Neural cell (in vitro differentiated cells): ENCODE results near the gene TMEM132A. TPM values are rescaled to one million over a fixed set of nuclear protein-coding genes. Genes with fewer than 3 reads are reported as not detected.
"Not testable (repeated sequence)": the region's sequence is repeated elsewhere in the genome, so short reads cannot be mapped to it uniquely, and the experiment has no call there.

Experiments used
- H2AFZ ChIP-seq: fragments of 200-600, 300-800 bp; sonication (generic), shearing (Covaris generic); 2 replicates; pipeline ENCODE4 v1.6.0; 2014; ENCODE audit warnings: low read depth, mild to moderate bottlenecking, antibody characterized with exemption, low read length, moderate library complexity
- H3F3A ChIP-seq: fragments of 200-600 bp; shearing (Covaris generic); 2 replicates; pipeline ENCODE4 v1.6.1; 2016; ENCODE audit warnings: mild to moderate bottlenecking, moderate library complexity, mixed read lengths, antibody characterized with exemption, low read length; ENCODE audit not compliant: insufficient read depth, poor library complexity, severe bottlenecking
- H3K27ac ChIP-seq: fragments of 200-600, 300-800 bp; sonication (generic), shearing (Covaris generic); 2 replicates; pipeline ENCODE4 v1.5.1; 2014; ENCODE audit warnings: mild to moderate bottlenecking, low read length, moderate library complexity
- H3K27me3 ChIP-seq: fragments of 300-800, 200-600 bp; sonication (generic), shearing (Covaris generic); 2 replicates; pipeline ENCODE4 v1.6.0; 2014; ENCODE audit warnings: mild to moderate bottlenecking, low read depth, low read length, moderate library complexity; ENCODE audit not compliant: insufficient read depth
- H3K36me3 ChIP-seq: fragments of 300-800, 200-600 bp; sonication (generic), shearing (Covaris generic); 2 replicates; pipeline ENCODE4 v1.5.1; 2014; ENCODE audit warnings: mild to moderate bottlenecking, antibody characterized with exemption, low read length, moderate library complexity; ENCODE audit not compliant: insufficient read depth
- H3K4me2 ChIP-seq: fragments of 300-800, 200-600 bp; sonication (generic), shearing (Covaris generic); 2 replicates; pipeline ENCODE4 v1.6.0; 2014; ENCODE audit warnings: mild to moderate bottlenecking, low read length
- H3K4me3 ChIP-seq: fragments of 300-800, 200-600 bp; sonication (generic), shearing (Covaris generic); 2 replicates; pipeline ENCODE4 v1.5.1; 2014; ENCODE audit warnings: mild to moderate bottlenecking, low read length, moderate library complexity
- H3K79me2 ChIP-seq: fragments of 200-600 bp; shearing (Covaris generic); replicated peaks from 2 replicates; pipeline ENCODE4 v1.6.0; 2014; ENCODE audit warnings: mild to moderate bottlenecking, low read length, moderate library complexity; ENCODE audit not compliant: insufficient read depth
- H3K9ac ChIP-seq: fragments of 300-800, 200-600 bp; sonication (generic), shearing (Covaris generic); 2 replicates; pipeline ENCODE4 v1.6.1; 2016; ENCODE audit warnings: mild to moderate bottlenecking, low read length, mixed read lengths
- H3K9me2 ChIP-seq: fragments of 200-600 bp; shearing (Covaris generic); 2 replicates; pipeline ENCODE4 v1.6.1; 2016; ENCODE audit warnings: mild to moderate bottlenecking, low read length, mixed read lengths; ENCODE audit not compliant: insufficient read depth
- H3K9me3 ChIP-seq: fragments of 200-600, 300-800 bp; sonication (generic), shearing (Covaris generic); 2 replicates; pipeline ENCODE4 v1.6.1; 2016; ENCODE audit warnings: mild to moderate bottlenecking, mixed run types, low read length, moderate library complexity, mixed read lengths
- H4K20me1 ChIP-seq: fragments of 200-600 bp; shearing (Covaris generic); 2 replicates; pipeline ENCODE4 v1.6.1; 2016; ENCODE audit warnings: mild to moderate bottlenecking, mixed run types; ENCODE audit not compliant: insufficient read depth
- CTCF ChIP-seq: fragments of 450-650 bp; IDR thresholded peaks from 2 replicates; pipeline ENCODE4 v1.5.1; 2014; ENCODE audit warnings: antibody characterized with exemption, mild to moderate bottlenecking, moderate library complexity; ENCODE audit not compliant: poor library complexity, severe bottlenecking
- EP300 ChIP-seq: fragments of 450-650 bp; conservative IDR thresholded peaks from 2 replicates; pipeline ENCODE4 v1.6.1; 2014; ENCODE audit warnings: antibody characterized with exemption, mild to moderate bottlenecking, moderate library complexity; ENCODE audit not compliant: poor library complexity, severe bottlenecking
- EZH2 ChIP-seq: fragments of 200-600, 300-800 bp; shearing (Covaris generic), sonication (generic); IDR thresholded peaks from 2 replicates; pipeline ENCODE4 v1.6.1; 2014; ENCODE audit warnings: antibody characterized with exemption, low read length, borderline replicate concordance, mild to moderate bottlenecking; ENCODE audit not compliant: insufficient read depth, poor library complexity, severe bottlenecking
- MXI1 ChIP-seq: fragments of 450-650 bp; conservative IDR thresholded peaks from 2 replicates; pipeline ENCODE4 v1.6.1; 2014; ENCODE audit warnings: antibody characterized with exemption, mild to moderate bottlenecking; ENCODE audit not compliant: poor library complexity, severe bottlenecking
- POLR2AphosphoS5 ChIP-seq: IDR thresholded peaks from 2 replicates; pipeline ENCODE4 v1.6.1; 2012
- RAD21 ChIP-seq: fragments of 450-650 bp; conservative IDR thresholded peaks from 2 replicates; pipeline ENCODE4 v1.6.1; 2014; ENCODE audit warnings: antibody characterized with exemption, mild to moderate bottlenecking, moderate library complexity
- REST ChIP-seq: IDR thresholded peaks from 2 replicates; pipeline ENCODE4 v1.6.1; 2012; ENCODE audit warnings: borderline replicate concordance
- SMC3 ChIP-seq: fragments of 450-650 bp; conservative IDR thresholded peaks from 2 replicates; pipeline ENCODE4 v1.6.1; 2014; ENCODE audit warnings: antibody characterized with exemption, mild to moderate bottlenecking, moderate library complexity; ENCODE audit not compliant: poor library complexity
- TAF1 ChIP-seq: IDR thresholded peaks from 2 replicates; pipeline ENCODE4 v1.6.1; 2012; ENCODE audit warnings: low read depth
- polyA plus RNA-seq: library from polyadenylated mRNA; depleted of rRNA; stranded (reverse); fragments of >200 nt; gene quantifications from 2 replicates; pipeline ENCODE4 v1.2.3, GENCODE V29; 2014

Gene TMEM132A
- polyA plus RNA-seq, 1 donor from 2014 or later, result 215 TPM

- H3K27ac ChIP-seq, result peak within 1 kb of the TSS; percentile 83
- H3K27me3 ChIP-seq, result no peaks in the 10 kb centered on the region
- no peaks in the 10 kb centered on the region for H3K9me2 ChIP-seq
- H3F3A ChIP-seq, result no peaks in the 10 kb centered on the region
- H3K4me3 ChIP-seq, result peak within 1 kb of the TSS; percentile 86
- TF ChIP-seq RAD21 (no peak), MXI1 (peak; percentile 97), EZH2 (no peak), POLR2AphosphoS5 (peak; percentile 92), SMC3 (peak; percentile 56), REST (peak; percentile 21), EP300 (no peak), TAF1 (no peak), CTCF (no peak)
- H3K9me3 ChIP-seq, result no peaks in the 10 kb centered on the region
- peak within 1 kb of the TSS; percentile 85 for H3K4me2 ChIP-seq
- H3K79me2 ChIP-seq, result peaks cover 26% of the 10 kb centered on the region
- no peaks in the 10 kb centered on the region for H3K36me3 ChIP-seq
- H4K20me1 ChIP-seq, result no peaks in the 10 kb centered on the region
- peak within 1 kb of the TSS; percentile 87 for H3K9ac ChIP-seq
- peak within 1 kb of the TSS; percentile 36 for H2AFZ ChIP-seq
These were observed 17.9 kb upstream of the TMEM132A start, which contains the start of gene PRPF19 for GRCh38 chr11:60906132-60906972. TSS of gene PRPF19 (minus strand) at chr11:60906585. CDS start at chr11:60906382, 203 bp downstream.

- H3K27ac ChIP-seq, result no peak overlapping the region
- no peak for TF ChIP-seq CTCF
- TF ChIP-seq SMC3, result no peak
- TF ChIP-seq EP300, result no peak
- no peak for TF ChIP-seq POLR2AphosphoS5
- no peak for TF ChIP-seq EZH2
- TF ChIP-seq REST, result no peak
- TF ChIP-seq TAF1, result no peak
- TF ChIP-seq MXI1, result no peak
- TF ChIP-seq RAD21, result no peak
- H3K4me2 ChIP-seq, result no peak overlapping the region
- H3K36me3 ChIP-seq, result no peaks in the 10 kb centered on the region
- peaks cover 20% of the 10 kb centered on the region for H3K79me2 ChIP-seq
- no peaks in the 10 kb centered on the region for H3K9me2 ChIP-seq
- no peaks in the 10 kb centered on the region for H3K9me3 ChIP-seq
- peaks cover 3% of the 10 kb centered on the region for H3F3A ChIP-seq
- H3K27me3 ChIP-seq, result no peaks in the 10 kb centered on the region
- H4K20me1 ChIP-seq, result no peaks in the 10 kb centered on the region
- no peak overlapping the region for H2AFZ ChIP-seq
- no peak overlapping the region for H3K9ac ChIP-seq
- H3K4me3 ChIP-seq, result no peak overlapping the region
These were observed 15.5 kb upstream of the TMEM132A start for GRCh38 chr11:60908803-60909202.

- H3K4me3 ChIP-seq, H3K27ac ChIP-seq: not testable (repeated sequence)
These were observed 14.5 kb upstream of the TMEM132A start for GRCh38 chr11:60909680-60910280.

More at GRCh38 chr11:60909680-60910280, 14.5 kb upstream of the TMEM132A start:
- H3F3A ChIP-seq, H2AFZ ChIP-seq, H3K9me2 ChIP-seq, H3K9ac ChIP-seq, H3K27me3 ChIP-seq, H3K9me3 ChIP-seq, H3K4me2 ChIP-seq, H3K36me3 ChIP-seq, H4K20me1 ChIP-seq: not testable (repeated sequence)
- H3K79me2 ChIP-seq, result peaks cover 14% of the 10 kb centered on the region
